Activated CD4-positive, alpha-beta T cell treated with anti-CD3 and anti-CD28 coated beads for 1 hour (primary cell): ENCODE data around the gene AGPAT4.

ENCODE experiments used
- DNase-seq: peaks from one replicate; pipeline ENCODE4 v3.0.0-alpha.2; 2020

The AGPAT4 gene

DNA sequence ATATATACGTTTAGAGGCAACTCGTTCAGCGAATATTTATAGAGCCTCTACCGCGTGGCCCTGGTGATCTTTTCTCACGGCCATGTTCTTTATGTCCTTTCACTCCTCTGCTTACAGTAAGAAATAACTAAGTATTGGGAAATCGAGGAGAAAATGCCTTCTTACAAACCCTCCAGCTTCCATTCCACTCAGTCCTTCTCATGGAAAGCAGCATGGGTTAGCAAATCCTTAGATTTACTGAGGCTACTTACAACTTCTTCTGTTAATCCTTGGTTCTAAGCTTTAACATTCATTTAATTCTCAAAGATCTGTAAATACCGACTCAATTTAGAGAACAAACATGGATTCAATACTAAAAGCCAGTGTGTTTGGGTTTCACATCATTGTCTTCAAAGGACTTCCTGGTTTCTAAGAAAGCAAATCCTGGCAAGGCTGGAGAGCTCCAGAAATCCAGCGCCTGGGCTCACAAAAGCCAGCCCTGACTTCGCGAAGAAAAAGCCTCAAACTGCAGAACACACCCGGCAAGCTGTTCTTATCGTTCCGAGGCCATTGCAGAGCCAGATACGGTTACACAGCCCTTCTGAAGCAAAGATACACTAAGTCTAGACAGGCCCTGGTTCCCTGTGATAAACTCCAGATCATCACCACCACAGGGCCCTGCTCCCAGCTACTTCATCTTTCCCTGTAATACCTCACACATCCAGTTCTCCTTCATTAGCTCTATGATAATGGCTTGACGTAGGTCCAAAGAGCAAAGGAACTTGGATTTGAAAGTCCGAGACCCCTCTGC, 19.2 kb downstream of the AGPAT4 start:
- DNase-seq = no peak

DNA sequence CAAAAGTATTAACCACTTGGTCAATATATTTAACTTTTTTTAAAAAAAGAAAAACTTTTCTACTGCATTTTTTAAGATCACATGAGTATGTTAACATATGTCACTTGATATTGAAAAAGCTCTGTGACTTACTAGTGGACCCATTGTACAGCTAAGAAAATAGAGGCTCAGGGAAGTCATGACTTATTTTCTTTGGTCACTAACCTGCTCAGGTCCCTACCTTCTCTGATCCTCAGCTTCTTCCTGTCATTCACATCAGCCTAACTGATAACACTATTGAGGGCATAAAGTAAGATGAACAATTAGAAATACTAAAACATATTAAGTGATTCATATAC, 19.8 kb downstream of the AGPAT4 start:
- DNase-seq = no peak

DNA sequence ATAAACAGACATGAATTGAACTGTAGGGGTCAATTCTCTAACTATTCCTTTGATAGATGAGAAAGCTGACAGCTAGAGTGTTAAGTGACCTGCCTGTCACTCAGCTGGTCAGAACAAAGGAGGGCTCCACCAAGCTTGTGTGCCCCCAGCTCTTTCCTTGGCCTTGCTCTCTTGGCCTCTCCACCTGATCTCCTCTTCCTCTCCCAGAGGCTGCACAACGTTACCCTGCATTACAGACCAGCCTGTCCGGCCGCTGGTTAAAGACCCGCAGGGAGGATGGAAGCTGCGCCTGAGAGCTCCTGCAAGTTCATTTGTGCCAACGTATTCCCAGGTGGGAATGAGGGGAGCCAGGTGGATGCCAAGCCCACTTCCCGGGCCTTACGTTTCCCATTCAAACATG, 22.5 kb downstream of the AGPAT4 start:
- no peak for DNase-seq

DNA sequence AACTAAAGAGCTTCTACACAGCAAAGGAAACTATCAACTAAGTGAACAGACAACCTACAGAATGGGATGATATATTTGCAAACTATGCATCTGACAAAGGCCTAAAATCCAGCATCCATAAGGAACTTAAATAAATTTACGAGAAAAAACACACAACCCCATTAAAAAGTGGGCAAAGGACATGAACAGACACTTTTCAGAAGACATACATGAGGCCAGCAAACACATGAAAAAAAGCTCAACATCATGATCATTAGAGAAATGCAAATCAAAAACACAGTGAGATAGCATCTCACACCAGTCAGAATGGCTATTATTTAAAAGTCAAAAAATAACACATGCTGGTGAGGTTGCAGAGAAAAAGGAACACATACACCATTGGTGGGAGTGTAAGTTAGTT, 24.5 kb downstream of the AGPAT4 start:
- no peak for DNase-seq

DNA sequence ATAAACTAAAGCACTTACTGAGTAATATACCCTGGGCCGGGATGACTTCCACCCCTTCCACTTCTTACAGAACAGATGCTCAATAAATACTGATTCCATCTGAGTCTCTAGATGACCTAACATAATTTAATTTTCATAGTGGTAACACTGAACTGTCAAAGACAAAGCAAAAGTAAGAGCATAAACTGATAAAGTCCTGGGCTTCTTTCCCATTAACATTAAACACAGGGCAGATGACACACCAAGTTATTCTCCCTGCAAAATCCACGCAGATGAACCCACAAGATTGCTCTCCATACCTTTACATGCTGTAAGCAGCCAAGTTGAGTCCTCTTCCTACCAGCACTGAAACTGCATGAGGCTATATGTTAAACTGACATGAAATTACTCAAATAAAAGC, 27.1 kb downstream of the AGPAT4 start:
- no peak for DNase-seq

DNA sequence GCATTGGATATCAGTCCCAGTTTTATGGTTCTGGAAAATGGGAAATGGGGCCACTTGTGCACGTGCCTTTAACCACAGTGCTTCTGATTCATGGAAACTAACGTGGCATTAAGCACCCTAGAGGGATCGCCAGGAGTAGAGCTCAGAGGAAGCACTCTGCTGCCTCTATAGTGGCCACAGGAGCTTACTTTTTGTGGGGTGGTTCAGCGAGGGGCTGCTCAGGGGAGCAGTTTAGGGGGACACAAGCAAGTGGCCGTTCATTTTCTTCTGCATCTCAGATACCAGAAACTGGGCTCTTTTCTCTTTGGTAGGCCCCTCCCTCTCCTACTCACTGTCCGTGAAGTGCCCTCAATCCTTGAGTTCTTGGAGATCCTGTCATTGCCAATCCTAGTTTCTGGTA, 28.5 kb downstream of the AGPAT4 start:
- DNase-seq = no peak

DNA sequence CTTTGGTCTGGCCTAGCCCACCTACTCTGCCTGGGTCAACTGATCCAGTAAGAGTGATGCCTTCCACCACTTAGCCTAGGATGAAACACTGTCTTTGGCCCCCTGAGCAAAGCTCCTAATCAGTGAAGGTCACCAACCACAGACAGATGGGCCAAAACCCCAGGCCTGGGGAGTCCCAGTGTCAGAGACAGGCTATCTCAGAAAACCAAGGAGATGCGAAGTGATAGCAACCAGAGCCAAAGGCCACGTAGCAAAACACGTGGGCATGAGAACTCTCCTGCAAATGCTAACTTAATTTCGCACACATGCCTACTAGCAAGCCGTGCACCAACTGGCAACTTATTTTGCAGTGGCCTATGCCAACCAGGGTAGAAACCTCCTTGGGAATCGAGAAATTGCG, 29.1 kb downstream of the AGPAT4 start:
- no peak for DNase-seq

DNA sequence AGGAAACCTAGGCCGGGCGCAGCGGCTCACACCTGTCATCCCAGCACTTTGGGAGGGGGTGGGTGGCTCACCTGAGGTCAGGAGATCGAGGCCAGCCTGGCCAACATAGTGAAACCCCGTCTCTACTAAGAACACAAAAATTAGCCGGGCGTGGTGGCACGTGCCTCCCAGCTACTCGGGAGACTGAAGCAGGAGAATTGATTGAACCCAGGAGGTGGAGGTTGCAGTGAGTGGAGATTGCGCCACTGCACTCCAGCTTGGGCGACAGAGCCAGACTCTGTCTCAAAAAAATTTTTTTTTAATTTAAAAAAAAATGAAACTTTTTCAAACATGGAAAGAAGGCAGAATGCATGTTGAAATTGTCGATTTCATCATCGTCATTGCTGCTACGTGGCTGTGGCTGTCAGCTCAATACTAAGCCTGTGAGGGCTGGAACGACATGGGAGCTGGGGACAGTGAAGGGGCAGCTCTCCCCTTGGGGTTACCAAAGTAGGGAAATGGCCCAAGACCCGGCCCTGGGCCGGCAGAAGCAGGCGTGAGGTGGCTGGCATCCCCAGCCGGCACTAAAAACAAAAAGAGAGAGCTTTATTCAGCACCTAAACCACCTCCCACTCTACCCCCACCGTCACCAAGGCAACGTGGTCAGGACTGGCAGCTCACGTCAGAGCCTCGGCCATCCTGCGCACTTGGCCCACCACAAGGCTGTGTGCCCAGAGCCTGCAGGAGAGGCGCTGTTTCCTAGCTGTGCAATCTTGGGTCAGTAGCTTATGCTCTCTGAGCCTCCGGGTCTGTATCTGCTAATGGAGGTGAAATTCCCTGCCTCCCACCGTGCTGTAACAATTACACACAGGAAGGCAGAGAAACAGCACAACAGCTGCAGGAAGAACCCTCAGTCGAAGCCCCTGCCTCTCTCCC, 30.8 kb downstream of the AGPAT4 start:
- DNase-seq = no peak

DNA sequence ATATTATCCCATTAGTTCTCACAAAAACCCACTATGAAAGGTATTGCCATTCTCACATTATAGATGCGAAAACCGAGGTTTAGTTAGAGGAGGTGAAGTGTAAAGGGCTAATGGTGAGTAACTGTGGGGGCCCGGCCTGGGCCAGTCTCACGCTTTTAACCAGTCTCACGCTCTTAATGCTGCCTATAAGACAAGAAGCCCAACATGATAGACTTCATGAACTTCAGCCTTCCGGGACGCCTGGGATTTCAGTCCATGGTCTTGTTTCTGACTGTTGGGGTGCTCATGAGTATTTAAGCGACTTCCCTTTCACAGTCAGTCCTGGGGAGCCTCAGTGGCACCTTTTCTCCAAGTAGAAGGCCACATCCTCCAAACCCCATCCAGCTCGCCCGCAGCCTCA, 31.7 kb downstream of the AGPAT4 start:
- DNase-seq = no peak

DNA sequence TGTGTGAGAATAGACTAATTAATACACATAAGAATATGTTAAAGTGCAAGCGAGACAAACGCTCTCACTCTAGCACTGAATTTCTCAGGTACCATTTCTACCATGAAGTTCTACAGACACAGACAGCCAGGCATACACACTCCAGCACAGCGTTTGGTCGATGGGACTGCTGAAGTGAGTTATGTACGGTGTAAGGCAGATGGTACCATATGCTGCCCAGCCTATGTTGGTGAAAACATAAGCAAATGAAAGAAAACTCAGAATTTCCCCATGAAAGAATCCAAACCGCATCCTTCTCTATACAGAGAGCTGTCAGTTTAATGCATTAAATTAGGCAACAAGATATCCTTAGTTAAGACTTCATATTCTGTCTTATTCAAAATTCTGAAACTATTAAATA, 34.9 kb downstream of the AGPAT4 start:
- no peak for DNase-seq

DNA sequence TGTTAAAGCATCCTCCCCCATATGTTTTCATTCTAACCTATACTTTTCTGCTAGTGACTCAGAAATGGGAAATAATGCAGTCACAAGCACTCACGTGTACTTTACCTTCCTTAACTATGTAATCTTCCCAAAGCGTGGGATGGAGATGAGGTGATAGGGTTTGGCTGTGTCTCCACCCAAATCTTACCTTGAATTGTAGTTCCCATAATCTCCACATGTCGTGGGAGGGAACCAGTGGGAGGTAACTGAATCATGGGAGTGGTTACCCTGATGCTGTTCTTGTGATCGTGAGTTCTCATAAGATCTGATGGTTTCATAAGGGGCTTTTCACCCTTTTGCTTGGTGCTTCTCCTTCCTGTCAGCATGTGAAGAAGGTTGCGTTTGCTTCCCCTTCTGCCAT, 35.4 kb downstream of the AGPAT4 start:
- no peak for DNase-seq

DNA sequence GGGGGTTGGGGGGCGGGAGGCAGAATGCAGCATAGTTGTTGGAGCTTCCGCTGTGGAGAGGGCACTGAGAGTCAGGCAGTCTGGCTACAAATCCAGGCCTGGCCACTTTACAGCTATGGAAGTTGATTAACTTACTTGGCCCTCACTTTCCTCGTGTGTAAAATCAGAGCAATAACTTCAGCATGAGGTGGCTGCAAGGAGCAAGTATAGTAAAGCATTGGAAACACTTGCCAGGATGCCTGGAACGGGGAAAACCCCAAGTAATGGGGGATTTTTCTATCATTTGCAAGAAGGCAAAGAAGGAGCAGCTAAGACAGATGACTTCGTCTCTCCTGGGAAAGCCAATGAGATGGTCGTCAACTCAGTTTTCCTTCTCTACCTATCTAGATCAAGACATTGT, 35.8 kb downstream of the AGPAT4 start:
- no peak for DNase-seq

DNA sequence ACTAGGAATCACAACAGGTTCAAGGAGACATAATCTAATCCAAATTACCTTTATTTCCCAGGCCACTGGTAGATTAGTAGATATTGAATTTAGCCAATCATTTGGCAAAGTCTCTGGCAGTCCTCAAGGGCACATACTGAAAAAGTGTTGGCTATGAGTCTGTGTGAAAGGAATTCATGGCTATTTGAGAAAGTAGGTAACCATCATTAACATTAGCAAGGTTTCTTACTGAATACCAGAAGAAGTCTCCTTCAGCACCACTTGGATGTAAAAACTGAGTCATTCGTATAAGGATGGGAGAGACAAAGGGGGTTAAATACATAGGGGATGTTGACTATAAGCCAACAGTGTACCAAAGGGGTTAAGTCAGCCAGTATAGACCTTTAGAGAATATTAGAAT, 36.7 kb downstream of the AGPAT4 start:
- DNase-seq = no peak

DNA sequence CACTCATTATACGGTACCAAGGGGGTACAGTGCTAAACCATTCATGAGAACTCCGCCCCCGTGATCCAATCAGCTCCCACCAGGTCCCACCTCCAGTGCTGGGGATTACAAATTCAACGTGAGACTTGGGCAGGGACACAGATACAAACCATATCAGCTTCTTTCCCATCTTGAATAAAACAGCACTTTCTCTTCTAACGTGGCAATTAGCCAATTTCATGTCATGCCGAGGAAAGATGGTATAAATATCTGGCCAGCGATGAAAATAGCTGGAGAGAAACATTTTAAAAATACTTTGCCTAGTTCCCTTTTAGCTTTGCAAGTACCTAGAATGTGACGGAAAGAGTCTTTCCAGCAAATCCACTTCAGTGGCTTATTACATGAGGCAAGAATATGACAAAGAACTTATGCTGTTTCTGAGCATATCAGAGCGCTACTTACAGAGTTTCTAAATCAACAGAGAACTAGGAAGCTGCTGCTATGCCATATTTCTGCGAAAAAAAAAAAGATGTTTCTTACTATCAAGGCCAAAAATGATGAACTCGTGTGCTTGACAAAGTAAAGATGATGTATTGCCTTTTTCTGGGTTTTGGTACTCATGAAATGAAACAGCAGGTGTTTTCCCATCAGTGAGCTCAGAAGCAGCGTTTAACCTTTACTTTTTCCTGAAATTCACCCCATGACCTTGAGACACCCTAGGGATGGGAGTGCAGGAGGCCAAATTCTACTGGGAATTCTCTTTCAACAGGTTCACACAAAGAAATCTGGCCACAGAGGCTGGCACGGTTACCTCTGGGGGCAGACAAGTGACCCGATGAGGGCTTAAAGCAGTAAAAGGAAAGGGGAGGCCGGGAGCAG, 37.9 kb downstream of the AGPAT4 start:
- no peak for DNase-seq

DNA sequence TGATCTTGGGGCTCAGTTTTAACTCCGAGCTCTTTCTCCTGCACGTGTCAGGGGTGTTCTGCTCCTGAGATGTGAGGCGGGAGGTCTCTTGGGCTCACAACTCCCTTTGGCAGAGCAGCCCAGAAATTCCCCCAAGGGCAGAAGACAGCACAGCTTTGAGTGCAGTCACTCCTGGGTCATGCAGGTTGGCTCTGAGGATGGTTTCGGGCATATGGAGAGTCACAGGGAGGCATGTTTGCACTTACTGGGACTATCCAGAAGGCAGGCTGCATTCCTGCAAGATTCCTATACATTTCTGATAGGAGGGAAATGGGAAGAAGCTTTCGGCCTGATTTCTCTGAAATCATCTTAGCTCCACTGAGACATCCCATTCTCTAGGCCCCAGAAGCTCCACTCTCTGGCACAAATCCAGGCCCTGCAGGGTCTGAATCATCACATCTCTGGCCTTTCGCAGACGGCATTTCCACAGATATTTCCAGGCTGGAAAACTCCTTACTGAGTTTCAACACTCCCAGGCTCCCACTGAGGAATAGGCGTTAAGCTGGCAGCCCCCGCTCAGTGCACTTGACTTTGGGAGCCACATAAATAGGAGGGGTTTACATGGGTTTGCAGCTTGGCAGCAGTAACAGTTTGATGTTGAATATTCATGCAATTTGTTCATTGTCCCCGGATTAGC, 39.7 kb downstream of the AGPAT4 start:
- DNase-seq = no peak

DNA sequence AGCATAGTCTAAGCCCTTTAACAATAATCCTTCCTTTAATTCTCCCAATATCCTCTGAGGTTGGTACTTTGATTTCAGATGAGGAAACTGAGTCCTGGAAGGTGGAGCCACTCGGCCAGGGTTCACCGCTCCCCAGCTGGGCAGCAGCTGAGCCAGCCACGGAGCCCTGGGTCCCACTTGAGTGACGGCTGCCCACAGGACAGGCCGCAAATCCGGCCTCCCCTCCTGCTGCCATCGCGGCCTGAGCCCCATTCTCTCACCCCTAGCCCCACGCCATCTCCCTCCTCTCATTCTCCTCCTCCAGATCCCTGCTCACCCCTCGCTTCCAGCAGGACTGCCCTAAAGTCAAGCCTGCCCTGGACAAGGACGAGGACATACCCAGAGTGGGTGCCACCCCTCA, 41.4 kb downstream of the AGPAT4 start:
- no peak for DNase-seq

DNA sequence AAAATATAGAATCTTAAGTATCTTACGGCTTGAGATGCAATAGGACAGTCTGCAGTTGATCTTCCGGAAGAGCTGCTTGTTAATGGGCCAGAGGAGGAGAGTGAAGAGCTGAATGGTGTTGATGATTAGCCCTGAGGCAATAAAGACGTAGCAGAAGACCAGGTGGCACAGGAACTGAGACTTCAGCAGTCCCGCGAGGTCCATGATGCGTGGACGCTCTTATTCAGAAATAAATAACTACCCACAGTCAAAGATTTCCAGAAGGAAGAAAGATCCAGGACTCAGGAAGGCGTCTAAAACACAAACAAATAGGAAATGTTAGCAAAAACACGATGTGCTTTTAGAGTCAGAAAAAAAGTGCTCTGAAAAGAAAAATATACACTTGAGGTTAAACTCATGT, 41.9 kb downstream of the AGPAT4 start:
- no peak for DNase-seq

DNA sequence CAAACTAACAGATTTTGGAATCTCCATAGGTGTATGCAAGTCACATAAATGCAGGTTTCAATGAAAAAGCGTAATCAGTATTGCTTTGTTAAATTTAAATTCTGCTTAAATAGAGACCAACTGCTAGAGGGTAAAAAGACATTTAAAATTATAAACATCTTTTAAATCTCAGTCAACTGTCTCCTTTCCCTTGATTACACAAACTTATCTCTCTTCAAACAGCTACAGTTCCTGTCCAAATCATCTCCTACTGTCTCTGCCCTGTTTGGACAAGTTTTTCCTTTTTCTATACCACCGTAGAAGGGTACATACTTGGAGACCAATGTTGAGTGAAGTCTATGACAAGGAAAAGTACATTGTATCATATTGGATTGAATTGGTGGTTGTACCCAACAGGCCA, 43.5 kb downstream of the AGPAT4 start:
- no peak for DNase-seq

DNA sequence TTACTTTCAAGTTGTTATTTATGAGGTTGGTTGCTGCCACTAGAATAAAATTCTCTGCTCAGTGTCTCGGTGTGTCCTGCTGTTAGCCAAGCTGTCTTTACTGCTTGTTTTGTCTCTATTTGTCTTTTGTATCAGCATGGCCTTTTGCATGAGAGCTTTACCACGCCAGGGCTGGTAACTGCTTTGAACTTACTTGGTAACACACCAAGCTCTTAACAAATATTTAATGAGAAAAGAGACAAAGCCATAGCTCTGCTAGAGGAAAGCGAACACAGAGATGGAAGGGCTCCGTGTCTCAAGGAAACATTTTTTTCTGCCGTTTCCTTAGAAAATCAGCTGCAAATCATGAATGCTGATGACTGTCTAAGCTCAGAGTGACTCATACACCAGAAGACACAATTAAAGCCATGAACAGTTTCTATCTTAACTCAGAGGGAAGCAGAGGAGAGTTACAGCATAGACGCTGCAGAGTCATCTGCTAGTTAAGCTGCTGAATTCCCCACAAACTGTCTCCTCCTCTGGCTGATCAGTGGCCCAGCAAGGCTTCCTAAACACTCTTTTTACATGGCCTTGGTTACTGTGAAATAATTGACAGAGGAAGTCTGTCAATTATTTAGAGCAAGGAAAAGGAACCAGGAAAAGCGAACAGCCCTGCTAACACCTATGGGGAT, 44.8 kb downstream of the AGPAT4 start:
- no peak for DNase-seq

DNA sequence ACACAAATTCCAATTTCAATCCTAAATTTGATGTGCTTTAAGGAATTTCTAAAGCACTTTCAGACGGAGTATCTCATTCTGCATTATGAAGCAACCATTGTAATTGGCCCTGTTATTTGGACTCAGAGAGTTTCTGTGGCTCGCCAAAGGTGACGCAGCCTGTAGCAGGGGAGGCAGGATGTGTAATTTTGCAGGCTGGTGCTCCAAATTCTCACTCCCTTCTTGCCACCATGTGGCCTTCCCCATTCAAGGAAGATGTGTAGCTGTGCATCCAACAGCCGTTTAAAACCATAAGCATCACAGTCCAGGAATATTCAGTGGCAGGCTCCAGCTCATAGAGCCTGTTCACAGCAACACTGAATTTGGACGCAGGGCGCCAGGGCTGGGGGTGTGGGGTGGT, 45.8 kb downstream of the AGPAT4 start:
- DNase-seq = no peak

DNA sequence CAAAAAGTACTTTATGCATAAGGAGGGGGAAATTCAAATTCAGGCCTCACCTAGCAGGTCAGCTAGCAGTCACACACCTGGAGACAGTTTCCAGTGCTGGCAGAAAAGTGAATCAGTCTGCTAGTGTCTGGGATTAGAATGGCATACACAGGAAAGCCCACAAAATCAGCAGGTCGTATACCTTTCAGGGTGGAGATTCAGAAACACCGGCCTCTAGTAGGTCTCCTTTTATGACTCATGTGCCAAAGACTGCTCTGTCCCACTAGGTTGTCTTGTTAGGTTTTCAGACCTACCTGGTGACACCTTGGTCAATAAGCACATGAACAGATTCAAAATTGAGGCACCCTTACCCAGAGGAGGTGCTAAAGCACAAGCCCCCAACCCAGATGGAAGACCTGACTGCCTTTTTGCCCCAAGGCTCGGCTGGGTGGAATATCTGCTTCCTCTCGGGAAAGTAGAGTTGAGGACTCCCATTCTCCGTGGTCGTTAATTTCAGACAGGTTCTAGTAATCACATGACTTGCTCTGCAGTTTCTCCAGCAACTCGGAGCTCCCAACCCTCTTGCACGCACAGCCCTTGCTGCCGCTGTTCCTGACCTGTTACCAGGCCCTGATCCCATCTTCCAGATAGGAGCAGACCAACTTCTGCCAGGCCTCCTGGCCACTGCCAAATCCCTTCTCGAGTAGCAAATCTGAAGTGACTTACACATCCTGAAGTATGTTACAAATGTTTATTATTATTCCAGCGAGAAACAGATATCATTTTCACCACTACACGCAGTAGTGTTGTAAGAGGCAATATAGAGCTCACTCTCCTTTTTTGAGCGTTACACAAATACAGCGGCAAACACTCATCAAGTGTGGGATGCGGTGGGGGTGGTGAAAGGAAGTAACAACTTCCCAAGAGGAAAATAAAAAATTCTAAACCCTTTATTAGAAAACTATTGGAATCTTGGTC, 46.6 kb downstream of the AGPAT4 start:
- no peak for DNase-seq
